ENCODE measurements around the gene UBE2E1. TPM values are rescaled to one million over a fixed set of nuclear protein-coding genes. Genes with fewer than 3 reads are reported as not detected.

The UBE2E1 gene
- total and polyA plus RNA-seq, 4 donors, result 6.6 to 31.8 (median 25.4) TPM

GRCh38 chr3:23940775-23941174, 135.0 kb downstream of the UBE2E1 start:
- TF ChIP-seq HNF4A (conservative IDR thresholded peaks at IDR 0.05) (no peak), MAX (IDR thresholded peaks at IDR 0.05) (no peak), NR2F2 (IDR thresholded peaks at IDR 0.05) (no peak), FOXA1 (IDR thresholded peaks at IDR 0.05) (no peak), GABPA (IDR thresholded peaks at IDR 0.05 in 1 of 2, conservative IDR thresholded peaks at IDR 0.05 in 1 of 2) (no peak), RXRA (IDR thresholded peaks at IDR 0.05) (no peak), EGR1 (IDR thresholded peaks at IDR 0.05; ENCODE audit: low read depth in 2 of 2) (no peak), YY1 (IDR thresholded peaks at IDR 0.05) (no peak), SP1 (IDR thresholded peaks at IDR 0.05) (no peak), RAD21 (IDR thresholded peaks at IDR 0.05) (no peak), JUND (IDR thresholded peaks at IDR 0.05) (no peak), TAF1 (conservative IDR thresholded peaks at IDR 0.05) (no peak), HNF4G (IDR thresholded peaks at IDR 0.05) (no peak), FOXA2 (IDR thresholded peaks at IDR 0.05) (no peak), ZBTB33 (IDR thresholded peaks at IDR 0.05) (no peak), CTCF (IDR thresholded peaks at IDR 0.05; ENCODE audit: low read depth, low read length, missing input control) (no peak)
- TF ChIP-seq, protein P1, sequence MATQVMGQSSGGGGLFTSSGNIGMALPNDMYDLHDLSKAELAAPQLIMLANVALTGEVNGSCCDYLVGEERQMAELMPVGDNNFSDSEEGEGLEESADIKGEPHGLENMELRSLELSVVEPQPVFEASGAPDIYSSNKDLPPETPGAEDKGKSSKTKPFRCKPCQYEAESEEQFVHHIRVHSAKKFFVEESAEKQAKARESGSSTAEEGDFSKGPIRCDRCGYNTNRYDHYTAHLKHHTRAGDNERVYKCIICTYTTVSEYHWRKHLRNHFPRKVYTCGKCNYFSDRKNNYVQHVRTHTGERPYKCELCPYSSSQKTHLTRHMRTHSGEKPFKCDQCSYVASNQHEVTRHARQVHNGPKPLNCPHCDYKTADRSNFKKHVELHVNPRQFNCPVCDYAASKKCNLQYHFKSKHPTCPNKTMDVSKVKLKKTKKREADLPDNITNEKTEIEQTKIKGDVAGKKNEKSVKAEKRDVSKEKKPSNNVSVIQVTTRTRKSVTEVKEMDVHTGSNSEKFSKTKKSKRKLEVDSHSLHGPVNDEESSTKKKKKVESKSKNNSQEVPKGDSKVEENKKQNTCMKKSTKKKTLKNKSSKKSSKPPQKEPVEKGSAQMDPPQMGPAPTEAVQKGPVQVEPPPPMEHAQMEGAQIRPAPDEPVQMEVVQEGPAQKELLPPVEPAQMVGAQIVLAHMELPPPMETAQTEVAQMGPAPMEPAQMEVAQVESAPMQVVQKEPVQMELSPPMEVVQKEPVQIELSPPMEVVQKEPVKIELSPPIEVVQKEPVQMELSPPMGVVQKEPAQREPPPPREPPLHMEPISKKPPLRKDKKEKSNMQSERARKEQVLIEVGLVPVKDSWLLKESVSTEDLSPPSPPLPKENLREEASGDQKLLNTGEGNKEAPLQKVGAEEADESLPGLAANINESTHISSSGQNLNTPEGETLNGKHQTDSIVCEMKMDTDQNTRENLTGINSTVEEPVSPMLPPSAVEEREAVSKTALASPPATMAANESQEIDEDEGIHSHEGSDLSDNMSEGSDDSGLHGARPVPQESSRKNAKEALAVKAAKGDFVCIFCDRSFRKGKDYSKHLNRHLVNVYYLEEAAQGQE (IDR thresholded peaks at IDR 0.05), result no peak
- Histone ChIP-seq H3K9me3 (ENCODE audit: control insufficient read depth in 4 of 4, low read length in 3 of 4) (peaks cover 0 to 2% (median 0%) of the 10 kb centered on the region in 4 donors), H3K27me3 (ENCODE audit: control insufficient read depth in 4 of 4, insufficient read depth in 4 of 4, low read length in 3 of 4) (no peaks in the 10 kb centered on the region), H3K36me3 (ENCODE audit: control insufficient read depth in 4 of 4, insufficient read depth in 3 of 4, low read depth in 1 of 4, low read length in 3 of 4) (no peaks in the 10 kb centered on the region), H3K27ac (ENCODE audit: low read depth in 1 of 2, low read length in 2 of 2) (no peak overlapping the region), H3K9ac (ENCODE audit: low read depth in 1 of 2, low read length in 2 of 2) (no peak overlapping the region), H3K4me1 (ENCODE audit: control insufficient read depth in 4 of 4, insufficient read depth in 4 of 4, low read length in 3 of 4) (peaks cover 0 to 10% (median 8%) of the 10 kb centered on the region in 4 donors), H3K4me3 (ENCODE audit: low read depth in 1 of 3, low read length in 3 of 3) (no peak overlapping the region)
- DNase-seq (ENCODE audit: low spot score), result no peak
- WGBS, result 75% methylated on average over 5 of the region's 5 CpGs

Other genes with a start within 250 kb of the UBE2E1 start
- gene NKIRAS1, start 111.0 kb downstream of the UBE2E1 start, total RNA-seq, result 10 to 100 TPM in 1 of 2 donors, 1 to 10 TPM in 1; 4.6 to 12.6 TPM
- 10 to 100 TPM in 1 of 2 donors, 1 to 10 TPM in 1; 5.6 to 11.2 TPM for gene NKIRAS1, start 111.0 kb downstream of the UBE2E1 start, polyA plus RNA-seq
- 1,000 to 10,000 TPM in 1 of 2 donors, 100 to 1,000 TPM in 1; 867 to 1,242 TPM for gene RPL15, start 111.2 kb downstream of the UBE2E1 start, total RNA-seq
- 1,000 to 10,000 TPM in 1 of 2 donors, 100 to 1,000 TPM in 1; 604 to 1,364 TPM for gene RPL15, start 111.2 kb downstream of the UBE2E1 start, polyA plus RNA-seq
- 10 to 100 TPM in 1 of 2 donors, 1 to 10 TPM in 1; 8.8 to 25.5 TPM for gene NR1D2, start 139.3 kb downstream of the UBE2E1 start, total RNA-seq
- gene NR1D2, start 139.3 kb downstream of the UBE2E1 start, polyA plus RNA-seq, result 1 to 10 TPM; 7.3 to 9.7 TPM

Data from liver (tissue), 9 donors.